Activated CD4-positive, CD25-positive, alpha-beta regulatory T cell (primary cell): Measurements from ENCODE around the gene IRAK3.
A peak's percentile ranks its signal among the peaks of the same experiment; 100 is the strongest.
"Not testable (repeated sequence)": the region's sequence is repeated elsewhere in the genome, so short reads cannot be mapped to it uniquely, and the experiment has no call there.

ENCODE experiments used
- DNase-seq, 4 experiments: peaks; one replicate each; lab custom pipeline; 2025; lab: John Stamatoyannopoulos, UW

IRAK3 gene

DNA sequence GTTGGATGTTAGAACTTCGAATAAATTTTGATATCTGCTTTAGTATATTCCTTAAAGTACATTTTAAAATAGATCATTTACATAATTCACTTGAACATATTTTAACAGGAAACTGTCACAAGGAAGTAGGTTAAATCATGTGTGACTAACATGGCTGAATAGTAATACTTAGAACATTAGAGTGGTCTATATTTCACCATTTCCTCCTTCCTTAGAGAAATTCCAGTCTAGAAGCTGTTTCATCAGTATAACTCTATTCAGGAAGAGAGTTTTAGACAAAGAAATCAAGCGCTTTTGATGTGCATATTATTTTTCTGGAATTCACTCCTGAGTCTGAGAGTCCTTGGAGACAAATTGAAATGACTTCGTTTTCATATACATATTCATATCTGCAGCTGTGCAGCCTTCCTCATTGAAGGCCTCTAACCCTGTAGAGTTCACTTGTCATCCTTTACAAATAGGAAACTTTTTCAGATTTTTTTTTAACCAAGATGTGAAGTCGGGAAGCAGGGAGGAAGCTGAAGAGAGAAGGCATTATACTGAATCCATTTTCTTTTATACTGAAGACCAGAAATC, 28.4 kb downstream of the IRAK3 start:
- DNase-seq, result no peak

DNA sequence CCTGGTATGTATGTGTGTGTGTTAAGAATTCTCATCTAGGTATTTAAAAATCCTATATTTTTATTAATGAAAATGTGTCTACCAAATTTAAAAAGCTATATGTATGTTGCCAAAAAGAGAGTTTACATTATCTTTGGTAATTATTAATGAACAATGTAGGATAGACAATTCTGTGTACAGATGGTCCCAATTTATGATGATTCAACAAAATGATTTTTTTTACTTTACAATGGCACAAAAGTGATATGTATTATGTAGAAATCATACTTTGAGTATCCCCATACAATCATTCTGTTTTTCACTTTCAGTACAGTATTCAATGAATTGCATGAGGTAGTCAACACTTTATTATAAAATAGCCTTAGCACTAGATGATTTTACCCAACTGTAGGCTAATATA, 39.4 kb downstream of the IRAK3 start:
- no peak for DNase-seq

DNA sequence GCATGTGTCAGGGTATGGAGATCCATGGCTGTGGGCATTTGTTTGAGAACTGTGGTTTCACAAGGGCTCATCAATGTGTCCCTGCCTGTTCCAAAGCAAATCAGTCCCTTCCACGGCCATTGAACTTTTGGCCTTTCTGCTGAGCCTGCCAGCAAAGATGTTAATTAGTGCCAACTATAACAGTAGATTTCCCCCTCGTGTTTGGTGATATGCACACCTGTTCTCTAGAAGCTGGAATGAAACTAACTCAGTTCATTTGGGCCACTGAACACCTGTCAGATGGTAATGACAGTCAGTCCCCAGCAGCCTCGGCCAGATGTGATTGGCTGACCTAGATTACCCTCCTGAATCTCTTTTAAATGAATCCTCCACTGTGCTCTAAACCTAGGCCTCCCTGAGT, 43.2 kb downstream of the IRAK3 start:
- DNase-seq, result no peak

DNA sequence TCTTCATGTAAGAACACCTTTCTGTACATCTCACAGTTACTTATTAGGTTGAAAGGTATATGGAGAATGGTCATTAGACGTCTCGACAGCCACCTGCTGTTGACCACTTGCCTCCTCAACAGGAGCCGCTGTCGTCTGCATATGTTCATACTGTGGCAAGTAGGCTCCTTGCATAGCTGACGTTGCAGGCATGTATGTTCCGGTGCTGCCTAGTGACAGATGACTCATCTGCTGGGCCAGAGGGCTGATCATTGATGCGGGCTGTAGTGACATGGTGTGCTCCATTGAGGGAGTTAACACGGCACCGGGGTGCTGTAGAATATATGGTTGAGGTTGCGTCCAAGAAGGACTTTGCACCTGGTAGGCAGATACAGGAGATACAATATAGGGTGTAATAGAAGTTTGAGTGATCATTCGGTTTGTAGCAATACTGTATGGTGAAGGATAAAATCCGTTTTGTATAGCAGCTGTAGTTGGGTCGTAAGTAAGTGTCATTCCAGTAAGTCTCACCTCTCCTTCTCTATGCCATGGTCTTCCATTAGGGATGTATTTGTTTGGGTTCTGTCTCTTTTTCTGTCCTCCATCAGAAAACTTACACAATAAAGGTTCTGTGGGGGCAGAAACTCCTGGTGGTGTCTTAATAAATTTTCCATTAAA, 45.2 kb downstream of the IRAK3 start:
- DNase-seq, result peak in 2 of 4 experiments; percentile 5 to 6

DNA sequence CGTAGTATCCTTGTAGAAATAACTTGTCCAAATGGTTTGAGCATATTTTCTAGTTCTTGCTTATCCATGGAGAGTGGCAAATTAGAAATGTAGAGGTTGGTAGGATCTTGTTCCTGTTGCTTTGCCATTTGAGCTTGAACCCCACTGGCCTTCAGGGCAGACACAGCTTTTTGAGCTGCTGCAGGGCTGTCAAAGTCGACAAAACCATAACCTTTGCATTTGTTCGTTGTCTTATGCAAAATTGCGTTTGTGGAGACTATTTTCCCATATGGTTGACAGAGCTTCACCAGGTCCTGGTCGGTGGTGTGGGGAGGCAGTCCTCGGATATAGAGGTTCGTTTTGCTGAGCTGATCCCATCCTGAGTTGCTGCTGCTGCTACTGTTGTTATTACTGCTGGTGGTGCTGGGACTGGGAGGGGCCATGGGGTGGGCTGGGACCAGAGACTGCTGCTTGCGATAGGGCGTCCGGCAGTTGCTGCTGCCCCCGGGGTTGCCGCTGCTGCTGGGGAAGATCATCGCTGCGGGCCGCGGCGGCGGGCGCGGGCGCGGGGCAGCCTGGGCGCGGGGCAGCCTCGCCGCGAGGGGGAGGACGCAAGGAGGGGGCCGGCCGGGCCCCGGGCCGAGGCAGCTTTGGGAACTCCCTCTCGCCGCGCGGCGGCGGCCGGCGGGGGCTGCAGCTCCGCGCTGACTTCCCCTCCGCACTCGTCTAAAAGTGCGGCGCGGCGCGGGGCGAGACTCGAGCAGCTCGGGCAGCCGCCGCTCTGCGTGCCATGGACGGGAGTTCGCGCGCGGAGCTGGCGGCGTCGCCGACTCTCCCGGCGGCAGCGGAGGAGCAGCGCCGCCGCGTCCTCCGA, 46.0 kb downstream of the IRAK3 start:
- peak in 2 of 4 experiments; percentile 4 to 14 for DNase-seq

DNA sequence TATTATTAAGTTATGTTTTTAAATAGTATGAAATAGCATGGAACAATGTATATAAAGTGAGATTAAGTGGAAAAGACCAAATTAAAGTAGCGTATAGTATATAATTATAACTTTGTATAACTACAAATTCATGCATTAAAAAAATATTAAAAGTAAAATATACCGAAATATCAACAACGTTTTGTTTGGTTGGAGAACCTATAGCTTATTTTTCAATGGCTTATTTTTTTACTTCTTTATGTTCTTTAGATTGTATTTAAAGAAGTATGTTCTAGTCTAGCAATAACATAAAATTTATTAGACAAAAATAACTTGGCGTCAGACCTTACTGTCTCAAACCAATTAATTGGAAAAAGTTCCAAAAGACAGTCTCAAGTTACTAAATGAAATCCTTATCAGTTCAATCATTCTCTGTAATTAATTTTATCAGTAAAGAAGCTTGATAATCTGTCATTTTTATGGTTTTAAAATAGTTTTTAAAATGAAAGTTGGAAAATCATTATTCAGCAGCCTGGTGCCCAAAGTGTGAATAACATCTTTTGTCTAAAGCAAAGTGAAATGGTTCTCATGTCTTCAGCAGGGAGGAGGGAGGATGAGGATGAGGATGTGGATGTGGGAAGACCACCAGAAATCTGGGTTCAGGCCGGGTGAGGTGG, 46.7 kb downstream of the IRAK3 start:
- DNase-seq, result no peak

DNA sequence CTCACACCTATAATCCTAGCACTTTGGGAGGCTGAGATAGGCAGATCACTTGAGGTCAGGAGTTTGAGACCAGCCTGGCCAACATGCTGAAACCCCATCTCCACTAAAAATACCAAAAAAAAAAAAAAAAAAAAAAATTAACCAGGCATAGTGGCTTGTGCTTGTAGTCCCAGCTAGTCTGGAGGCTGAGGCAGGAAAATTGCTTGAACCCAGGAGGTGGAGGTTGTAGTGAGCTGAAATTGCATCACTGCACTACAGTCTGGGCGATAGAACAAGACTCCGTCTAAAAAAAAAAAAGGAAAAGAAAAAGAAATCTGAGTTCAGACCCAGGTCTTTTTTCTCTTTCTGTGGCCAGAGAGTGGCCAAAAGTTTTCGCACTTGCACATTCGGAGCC, 47.3 kb downstream of the IRAK3 start:
- not testable (repeated sequence) for DNase-seq

DNA sequence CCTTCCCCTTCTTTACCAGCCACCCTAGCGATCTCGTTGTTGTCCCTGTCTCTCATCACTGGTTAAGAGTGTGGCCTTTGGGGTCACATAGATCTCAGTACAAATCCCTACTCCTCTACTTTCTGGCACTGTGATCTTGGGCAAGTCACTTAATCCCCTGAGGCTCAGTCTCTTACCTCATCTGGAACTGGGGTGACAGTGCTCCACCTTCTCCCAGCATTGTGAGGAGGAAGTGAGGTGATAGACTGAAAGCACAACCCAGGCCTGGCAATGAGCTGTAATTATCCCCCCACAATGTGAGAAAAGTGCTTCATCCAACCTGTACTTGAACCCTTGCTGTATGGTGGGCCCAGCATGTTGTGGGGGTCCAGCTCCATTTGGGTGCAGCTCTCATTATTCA, 48.0 kb downstream of the IRAK3 start:
- no peak for DNase-seq

DNA sequence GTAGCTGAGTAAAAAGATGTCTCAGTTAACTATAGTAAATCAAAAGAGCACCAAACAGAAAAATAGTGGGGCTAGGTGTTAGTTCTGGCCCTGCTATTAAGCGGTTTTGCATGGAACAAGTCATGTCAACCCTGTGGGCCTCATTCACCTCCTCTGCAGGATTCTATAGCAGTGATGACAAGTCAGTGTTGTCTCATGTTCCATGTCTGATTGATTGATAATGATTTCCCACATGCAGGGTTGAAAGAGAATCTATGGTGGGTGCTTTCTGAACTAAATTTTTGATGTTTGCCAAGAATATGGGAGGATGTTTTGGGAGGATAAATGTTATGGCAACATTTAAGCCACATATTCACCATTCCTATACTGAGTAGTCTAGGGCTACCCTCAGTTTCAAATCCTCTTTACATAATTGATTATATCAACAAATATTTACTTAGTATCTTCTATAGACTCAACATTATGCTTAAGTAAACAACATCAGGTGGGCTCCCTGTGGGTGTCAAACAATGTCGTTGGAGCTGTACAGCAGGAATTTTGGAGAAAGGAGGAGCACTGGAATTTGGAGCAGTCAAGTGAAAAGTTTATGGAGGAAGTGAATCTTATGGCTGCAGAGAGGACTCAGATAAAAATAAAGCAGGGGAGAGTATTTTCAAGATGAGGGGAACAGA, 48.6 kb downstream of the IRAK3 start:
- no peak for DNase-seq

DNA sequence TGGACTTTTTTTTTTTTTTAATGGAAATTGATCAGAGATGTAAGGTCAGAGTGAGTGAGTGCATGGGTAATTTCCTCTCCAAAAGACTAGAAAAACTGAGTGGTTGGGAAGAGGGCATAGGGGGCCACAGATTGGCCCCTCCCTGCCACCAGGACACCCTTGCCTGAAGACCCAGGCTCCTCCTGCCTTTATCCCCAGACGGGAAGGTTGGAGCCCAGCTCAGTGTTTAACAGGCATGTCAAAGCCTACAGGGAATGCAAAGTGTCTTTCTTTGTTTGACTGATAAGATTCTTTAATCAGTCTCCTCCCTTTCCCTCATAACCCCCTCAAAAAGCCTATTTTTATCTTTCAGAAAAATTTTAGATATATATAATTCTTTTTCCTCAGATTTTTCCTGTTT, 50.3 kb downstream of the IRAK3 start:
- DNase-seq, result no peak

DNA sequence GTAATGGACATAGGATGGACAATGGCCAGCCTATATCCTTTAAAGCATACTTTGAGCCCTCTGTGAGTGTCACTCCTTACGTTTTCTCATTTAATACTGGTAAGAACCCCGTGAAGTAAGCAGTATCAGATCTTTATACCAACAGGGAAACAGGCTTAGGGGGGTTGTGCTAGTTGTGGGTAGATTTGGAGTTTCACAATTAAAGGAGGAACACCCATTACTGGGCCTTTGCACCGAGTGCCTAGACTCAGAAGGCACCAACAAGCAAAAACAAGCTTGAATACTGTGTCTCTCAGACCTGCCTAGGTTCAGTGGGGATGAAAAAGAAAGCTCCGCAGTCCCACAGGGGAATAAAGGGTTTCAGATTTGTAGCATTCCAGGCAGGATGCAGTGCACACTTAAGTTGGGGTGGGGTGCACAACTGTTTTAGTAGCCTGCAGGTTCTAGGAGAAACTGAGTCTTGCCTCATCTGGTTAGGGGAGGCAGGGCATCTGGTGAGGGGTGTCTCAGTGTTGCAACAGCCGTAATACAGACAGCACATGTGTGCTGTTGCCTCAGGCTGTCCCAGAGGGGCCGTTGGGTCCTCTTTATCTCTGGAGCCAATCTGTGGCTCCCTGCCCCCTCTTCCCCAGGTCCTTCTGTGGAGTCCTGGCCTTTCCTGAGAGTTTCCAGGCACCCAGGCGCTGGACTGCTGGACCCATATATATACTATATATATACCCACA, 51.2 kb downstream of the IRAK3 start:
- DNase-seq, result no peak

DNA sequence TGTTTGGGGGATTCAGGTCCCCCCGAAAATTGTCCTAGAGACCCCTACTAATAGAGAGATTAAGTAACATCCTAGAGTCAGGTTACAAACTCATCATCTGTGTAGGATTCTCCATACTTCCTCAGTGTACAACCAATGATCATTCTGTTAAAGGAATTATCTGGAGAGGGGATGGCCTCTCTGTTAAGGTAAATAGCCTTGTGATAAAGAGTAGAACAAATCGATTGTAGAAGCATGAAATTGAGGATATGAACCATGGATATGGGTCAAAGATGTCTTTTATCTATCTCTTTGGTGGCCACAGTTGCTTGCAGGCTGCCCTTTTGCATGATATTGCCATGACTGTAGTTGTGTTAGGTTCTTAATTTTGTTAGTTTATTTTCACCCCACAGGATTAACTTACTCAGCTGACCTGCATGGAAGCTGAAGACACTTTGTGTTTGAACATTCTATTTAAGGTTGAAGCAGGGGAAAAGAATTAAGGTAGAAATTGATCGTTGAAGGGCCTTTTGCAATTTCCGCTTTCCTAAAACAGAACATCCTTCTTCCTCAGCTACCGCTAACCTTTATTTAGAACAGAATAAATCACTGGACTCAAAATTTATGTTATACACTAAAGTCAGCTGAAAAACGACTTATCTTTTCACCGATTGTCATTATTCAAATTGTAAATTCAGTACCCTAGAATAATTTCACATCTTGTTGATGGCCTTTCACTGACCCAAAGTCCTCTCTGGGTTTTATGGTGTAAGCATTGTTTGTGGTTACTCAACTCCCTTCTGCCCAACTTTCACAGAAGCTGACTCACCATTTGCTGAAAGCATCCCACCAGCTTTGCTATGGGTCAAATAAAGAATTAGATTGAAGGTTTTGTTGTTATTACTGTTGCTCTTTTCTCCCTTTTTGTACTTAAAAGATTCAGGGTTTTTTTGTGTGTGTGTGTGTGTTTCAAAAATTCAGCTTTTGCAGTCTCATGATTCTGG, 52.3 kb downstream of the IRAK3 start:
- no peak for DNase-seq

DNA sequence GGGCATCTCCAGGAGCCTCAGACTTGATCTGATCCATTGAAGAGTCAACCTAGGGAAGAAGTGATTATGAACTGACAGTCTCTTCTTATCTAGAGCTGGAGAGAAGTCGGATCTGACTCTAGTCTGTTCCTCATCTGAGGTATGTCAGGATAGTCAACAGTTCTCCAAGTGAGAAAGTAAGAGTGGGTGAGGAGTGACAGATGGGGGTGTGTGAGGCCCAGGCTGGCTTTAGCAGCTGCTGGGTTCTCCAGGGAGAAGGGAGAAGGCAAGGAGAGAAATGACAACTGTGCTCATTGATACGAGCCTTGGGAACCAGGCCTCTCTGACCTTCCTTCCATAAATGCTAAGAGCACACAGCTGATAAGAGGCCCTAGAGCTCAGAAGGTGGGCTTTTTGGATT, 53.3 kb downstream of the IRAK3 start:
- DNase-seq, result no peak

DNA sequence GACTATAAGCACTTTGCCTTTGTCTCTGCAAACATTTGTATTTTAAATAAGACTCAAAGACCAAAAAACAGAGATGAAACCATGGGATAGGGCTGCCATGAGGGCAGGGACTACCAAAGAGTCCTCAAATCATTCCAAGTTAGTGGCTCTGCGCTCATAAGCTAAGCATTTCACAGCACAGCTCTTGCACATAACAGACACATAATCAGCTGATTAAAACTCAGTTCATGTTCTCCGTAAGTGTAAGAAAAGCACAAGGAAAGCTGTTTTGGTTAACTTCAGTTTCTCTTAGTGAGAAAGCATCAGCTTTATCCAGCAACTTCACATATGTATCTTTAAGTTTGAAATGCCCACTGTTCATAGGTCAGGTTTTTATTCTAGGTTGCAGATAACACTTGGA, 54.9 kb downstream of the IRAK3 start:
- no peak for DNase-seq

DNA sequence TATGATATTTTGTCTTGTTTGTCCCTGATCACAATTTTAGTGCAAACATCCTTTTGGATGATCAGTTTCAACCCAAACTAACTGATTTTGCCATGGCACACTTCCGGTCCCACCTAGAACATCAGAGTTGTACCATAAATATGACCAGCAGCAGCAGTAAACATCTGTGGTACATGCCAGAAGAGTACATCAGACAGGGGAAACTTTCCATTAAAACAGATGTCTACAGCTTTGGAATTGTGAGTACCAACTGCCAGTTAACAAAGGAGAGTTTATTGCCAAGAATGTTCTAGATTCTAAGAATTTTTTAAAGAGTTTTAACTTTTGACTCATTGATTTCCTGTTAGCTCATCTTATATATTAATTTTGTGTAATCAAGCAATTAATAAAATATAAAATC, 55.4 kb downstream of the IRAK3 start:
- DNase-seq, result no peak

DNA sequence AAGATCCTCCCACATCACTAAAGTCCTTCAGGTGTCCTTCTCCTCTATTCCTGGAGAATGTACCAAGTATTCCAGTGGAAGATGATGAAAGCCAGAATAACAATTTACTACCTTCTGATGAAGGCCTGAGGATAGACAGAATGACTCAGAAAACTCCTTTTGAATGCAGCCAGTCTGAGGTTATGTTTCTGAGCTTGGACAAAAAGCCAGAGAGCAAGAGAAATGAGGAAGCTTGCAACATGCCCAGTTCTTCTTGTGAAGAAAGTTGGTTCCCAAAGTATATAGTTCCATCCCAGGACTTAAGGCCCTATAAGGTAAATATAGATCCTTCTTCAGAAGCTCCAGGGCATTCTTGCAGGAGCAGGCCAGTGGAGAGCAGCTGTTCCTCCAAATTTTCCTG, 58.7 kb downstream of the IRAK3 start:
- DNase-seq, result no peak

DNA sequence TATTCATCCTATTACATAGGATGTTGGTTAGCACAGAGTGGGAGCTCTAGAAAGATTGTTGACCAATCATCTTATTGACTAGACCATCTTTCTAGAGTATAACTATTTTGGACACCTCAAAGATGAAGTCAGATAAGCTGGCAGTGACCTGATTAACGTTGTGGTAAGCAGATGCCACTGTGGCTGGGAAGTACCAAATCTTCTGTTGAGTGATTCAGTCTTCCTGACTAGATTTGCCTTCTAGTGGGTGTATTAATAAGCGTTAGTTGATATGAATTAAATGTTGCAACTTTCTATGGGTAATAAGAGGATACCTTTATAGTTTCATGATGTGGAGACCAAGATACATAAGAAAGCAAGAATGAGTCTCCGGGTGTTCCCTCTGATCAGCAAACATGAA, 62.0 kb downstream of the IRAK3 start:
- no peak for DNase-seq

DNA sequence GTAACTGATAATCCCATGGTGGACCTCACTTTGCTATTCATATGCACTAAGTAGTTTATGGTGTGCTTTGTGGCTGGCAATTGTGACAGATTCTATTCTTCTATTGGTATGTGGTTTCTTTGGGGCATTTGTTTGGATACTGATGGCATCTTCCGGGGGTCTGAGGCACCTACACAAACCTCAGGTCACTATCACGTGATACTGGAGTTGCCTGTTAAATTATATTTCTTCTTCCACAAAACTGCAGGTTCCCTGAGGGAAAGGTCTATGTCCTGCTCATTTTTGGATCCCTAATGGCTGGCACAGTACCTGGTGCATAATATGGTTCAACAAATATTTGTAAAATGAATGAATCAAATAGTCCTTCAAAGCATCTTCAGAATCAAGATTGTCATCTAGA, 63.8 kb downstream of the IRAK3 start:
- no peak for DNase-seq

DNA sequence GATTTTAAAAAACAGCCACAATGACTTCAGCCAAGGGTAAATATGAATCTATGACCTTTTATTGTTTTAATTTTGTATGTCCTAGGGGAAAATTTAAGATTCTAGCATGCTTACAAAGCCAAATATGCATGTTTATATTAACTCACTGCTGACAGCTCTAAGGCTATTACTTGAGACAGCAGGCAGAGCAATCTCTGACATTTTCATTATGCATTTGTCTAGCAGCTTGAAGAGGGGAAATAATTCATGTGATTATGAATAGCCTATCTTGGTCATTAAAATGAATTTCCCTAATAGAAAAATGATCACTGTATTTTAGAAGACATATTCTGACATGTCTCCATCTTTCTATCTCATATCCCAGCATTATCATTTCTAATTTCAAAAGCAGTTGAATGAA, 66.7 kb downstream of the IRAK3 start:
- no peak for DNase-seq

DNA sequence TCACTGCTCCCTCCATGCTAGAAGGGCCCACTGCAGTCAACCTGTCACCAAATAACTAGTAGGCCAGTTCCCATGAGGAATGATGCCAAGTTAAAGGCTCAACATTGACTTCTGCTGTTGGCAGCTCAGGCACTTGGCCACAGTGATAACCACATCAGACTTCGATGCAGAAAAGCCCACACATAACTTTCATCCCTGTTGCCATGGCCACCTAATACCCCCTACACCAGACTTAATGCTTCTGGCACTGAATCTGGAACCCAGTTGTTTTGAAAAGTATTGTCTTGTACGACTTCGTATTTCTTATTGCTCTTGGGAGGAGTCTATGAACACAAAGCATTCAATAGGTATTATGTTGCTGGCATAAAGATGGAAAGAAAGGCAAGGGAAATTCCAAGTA, 69.0 kb downstream of the IRAK3 start:
- no peak for DNase-seq
